HG03135 (cell line): ENCODE results near the gene MAPK14.

ENCODE experiments used
- ATAC-seq: cut with Tn5 transposase; IDR thresholded peaks from one replicate; pipeline ENCODE4 v1.9.1; 2021; ENCODE audit warnings: mild to moderate bottlenecking, moderate library complexity; ENCODE audit not compliant: unreplicated experiment

The MAPK14 gene

GRCh38 chr6:36034441-36034840 is 6.8 kb downstream of the MAPK14 start:
- no peak for ATAC-seq

- ATAC-seq, result no peak
Measured at GRCh38 chr6:36035225-36035624, 7.6 kb downstream of the MAPK14 start.

- ATAC-seq, result no peak
Measured at GRCh38 chr6:36038120-36038876, 10.7 kb downstream of the MAPK14 start.

- ATAC-seq, result no peak
Measured at GRCh38 chr6:36039112-36039511, 11.5 kb downstream of the MAPK14 start.

- no peak for ATAC-seq
Measured at GRCh38 chr6:36040958-36041357, 13.3 kb downstream of the MAPK14 start.

- ATAC-seq, result no peak
Measured at GRCh38 chr6:36042618-36043260, 15.1 kb downstream of the MAPK14 start.

- no peak for ATAC-seq
Measured at GRCh38 chr6:36049582-36049981, 22.0 kb downstream of the MAPK14 start.

GRCh38 chr6:36050305-36050704 is 22.7 kb downstream of the MAPK14 start:
- ATAC-seq, result no peak

- no peak for ATAC-seq
Measured at GRCh38 chr6:36050947-36051710, 23.5 kb downstream of the MAPK14 start.

GRCh38 chr6:36052097-36052496 is 24.5 kb downstream of the MAPK14 start:
- ATAC-seq, result no peak

GRCh38 chr6:36053878-36054277 is 26.3 kb downstream of the MAPK14 start:
- no peak for ATAC-seq

- ATAC-seq, result no peak
Measured at GRCh38 chr6:36054415-36054814, 26.8 kb downstream of the MAPK14 start.

- ATAC-seq, result no peak
Measured at GRCh38 chr6:36054956-36055355, 27.3 kb downstream of the MAPK14 start.

GRCh38 chr6:36056178-36056577 is 28.6 kb downstream of the MAPK14 start:
- ATAC-seq, result no peak

- no peak for ATAC-seq
Measured at GRCh38 chr6:36061236-36061635, 33.6 kb downstream of the MAPK14 start.

- no peak for ATAC-seq
Measured at GRCh38 chr6:36062247-36062646, 34.6 kb downstream of the MAPK14 start.

- no peak for ATAC-seq
Measured at GRCh38 chr6:36063318-36064060, 35.9 kb downstream of the MAPK14 start.

- no peak for ATAC-seq
Measured at GRCh38 chr6:36064770-36065396, 37.3 kb downstream of the MAPK14 start.

GRCh38 chr6:36065916-36066315 is 38.3 kb downstream of the MAPK14 start:
- no peak for ATAC-seq

GRCh38 chr6:36066817-36067216 is 39.2 kb downstream of the MAPK14 start:
- no peak for ATAC-seq
